RPMI7951 (cell line): ENCODE results near the gene GCNT1. TPM values are rescaled to one million over a fixed set of nuclear protein-coding genes. Genes with fewer than 3 reads are reported as not detected.

Source experiments
- DNase-seq: peaks from one replicate; pipeline ENCODE4 v3.0.0-alpha.2; 2012; ENCODE audit warnings: low read depth
- total RNA-seq: library from RNA; depleted of rRNA; stranded (reverse); fragments of >200 nt; shearing (Covaris generic); gene quantifications from 2 replicates; pipeline ENCODE4 v1.2.3, GENCODE V29; 2014; rRNA removed

GCNT1 gene
- total RNA-seq, 1 experiment from 2014 or later = 1.2 TPM

- DNase-seq = peak; percentile 42
Measured at GRCh38 chr9:76534026-76534425, 75.0 kb downstream of the GCNT1 start.

- DNase-seq = no peak
Measured at GRCh38 chr9:76537150-76537646, 78.2 kb downstream of the GCNT1 start.

GRCh38 chr9:76539180-76539579, 80.2 kb downstream of the GCNT1 start:
- no peak for DNase-seq

GRCh38 chr9:76542360-76542759, 83.4 kb downstream of the GCNT1 start:
- peak; percentile 87 for DNase-seq

GRCh38 chr9:76545191-76545590, 86.2 kb downstream of the GCNT1 start:
- DNase-seq = no peak

- no peak for DNase-seq
Measured at GRCh38 chr9:76552181-76552580, 93.2 kb downstream of the GCNT1 start.

- no peak for DNase-seq
Measured at GRCh38 chr9:76552751-76553455, 93.9 kb downstream of the GCNT1 start.

GRCh38 chr9:76553680-76554079, 94.7 kb downstream of the GCNT1 start:
- DNase-seq = no peak

Other genes starting within 250 kb of the GCNT1 start
- gene RFK, start 64.8 kb upstream of the GCNT1 start, total RNA-seq = 22.7 and 24.8 TPM in 2 replicates